Endothelial cell of umbilical vein (primary cell): ENCODE data around the gene RECK. TPM values are rescaled to one million over a fixed set of nuclear protein-coding genes. Genes with fewer than 3 reads are reported as not detected.

Experiments used
- BruUV-seq: library from RNA; stranded (reverse); fragments of 400-500 nt; replicated peaks from 2 replicates; lab custom pipeline; 2021; lab: Mats Ljungman, UMichigan
- CTCF ChIA-PET: fragments of 300-600, 350-600 bp; sonication (Branson Sonifier 250); formaldehyde crosslinking; loops from one replicate; lab custom pipeline; 2021; ENCODE audit warnings: antibody characterized with exemption, inconsistent platforms; lab: Charles Lee
- POLR2A ChIA-PET: fragments of 300-600, 350-600 bp; sonication (Branson Sonifier 250); formaldehyde crosslinking; loops from one replicate; lab custom pipeline; 2021; ENCODE audit warnings: antibody characterized with exemption, inconsistent platforms; lab: Charles Lee
- DNase-seq: peaks from one replicate; pipeline ENCODE4 v3.0.0-alpha.2; 2011; ENCODE audit warnings: low read depth, low spot score
- FAIRE-seq: peaks from 2 replicates; lab custom pipeline; 2011; peaks lifted over from hg19 to GRCh38; lab: Jason Lieb, UNC
- H2AFZ ChIP-seq: 2 replicates; pipeline ENCODE4 v1.6.0; 2012; ENCODE audit warnings: low read depth, low read length, control low read depth, inconsistent platforms
- H3K27ac ChIP-seq: 2 replicates; pipeline ENCODE4 v1.5.1; 2011; ENCODE audit warnings: low read depth, mild to moderate bottlenecking, control low read depth, low read length, moderate library complexity; ENCODE audit not compliant: insufficient read depth
- H3K27me3 ChIP-seq, 2 experiments: 2 replicates each; pipeline versions ENCODE4 v1.6.0 to v1.6.1; 2011; ENCODE audit warnings: low read length in 2 of 2, mixed read lengths in 1 of 2; ENCODE audit not compliant: control insufficient read depth in 2 of 2, insufficient read depth in 2 of 2
- H3K36me3 ChIP-seq, 2 experiments: 2 replicates in 1 of 2; 3 replicates in 1 of 2; pipeline ENCODE4 v1.5.1; 2011; ENCODE audit warnings: low read length in 2 of 2, mild to moderate bottlenecking in 1 of 2, moderate library complexity in 1 of 2; ENCODE audit not compliant: control insufficient read depth in 2 of 2, insufficient read depth in 2 of 2; ENCODE audit errors: extremely low read depth in 1 of 2
- H3K4me1 ChIP-seq: 3 replicates; pipeline ENCODE4 v1.5.1; 2011; ENCODE audit warnings: mild to moderate bottlenecking, low read length; ENCODE audit not compliant: control insufficient read depth, insufficient read depth; ENCODE audit errors: extremely low read depth
- H3K4me2 ChIP-seq: 2 replicates; pipeline ENCODE4 v1.6.1; 2011; ENCODE audit warnings: low read length, control low read depth, mixed read lengths; ENCODE audit not compliant: insufficient read depth
- H3K4me3 ChIP-seq, 3 experiments: fragments of 200-600 bp in 1 of 3; sonication (generic), shearing (Covaris generic) in 1 of 3; replicated peaks in 1 of 3; 2 replicates each; pipeline ENCODE4 v1.5.1; 2011 to 2016; ENCODE audit warnings: control low read depth in 3 of 3, low read length in 3 of 3, mild to moderate bottlenecking in 2 of 3, inconsistent platforms in 1 of 3, low read depth in 1 of 3, moderate library complexity in 1 of 3; ENCODE audit not compliant: insufficient read depth in 1 of 3
- H3K79me2 ChIP-seq: 2 replicates; pipeline ENCODE4 v1.6.0; 2012; ENCODE audit warnings: low read length, inconsistent platforms; ENCODE audit not compliant: control insufficient read depth, insufficient read depth
- H3K9ac ChIP-seq: replicated peaks from 2 replicates; pipeline ENCODE3; 2011; ENCODE audit warnings: low read length, control low read depth; ENCODE audit not compliant: insufficient read depth; ENCODE audit errors: extremely low read depth
- H3K9me1 ChIP-seq: replicated peaks from 3 replicates; pipeline ENCODE4 v1.6.0; 2011; ENCODE audit warnings: mild to moderate bottlenecking, low read length; ENCODE audit not compliant: control insufficient read depth, insufficient read depth; ENCODE audit errors: extremely low read depth
- H3K9me3 ChIP-seq: replicated peaks from 2 replicates; pipeline ENCODE4 v1.5.1; 2012; ENCODE audit warnings: low read length, inconsistent platforms; ENCODE audit not compliant: control insufficient read depth, insufficient read depth
- H4K20me1 ChIP-seq: replicated peaks from 2 replicates; pipeline ENCODE3; 2011; ENCODE audit warnings: mild to moderate bottlenecking, low read length; ENCODE audit not compliant: control insufficient read depth, insufficient read depth; ENCODE audit errors: extremely low read depth
- CTCF ChIP-seq, 2 donors: IDR thresholded peaks; 1 replicate in 1 of 2; 2 replicates in 1 of 2; pipeline ENCODE4 v1.5.1; 2011; ENCODE audit warnings: low read length in 2 of 2, mild to moderate bottlenecking in 2 of 2, moderate library complexity in 2 of 2, control low read depth in 1 of 2, inconsistent platforms in 1 of 2, low read depth in 1 of 2; ENCODE audit not compliant: insufficient read depth in 1 of 2; ENCODE audit errors: extremely low read depth in 1 of 2
- EZH2 ChIP-seq: IDR thresholded peaks from 2 replicates; pipeline ENCODE4 v1.6.1; 2012; ENCODE audit warnings: borderline replicate concordance, low read depth, mild to moderate bottlenecking, moderate library complexity, low read length, inconsistent platforms; ENCODE audit not compliant: severe bottlenecking
- FOS ChIP-seq: IDR thresholded peaks from 2 replicates; pipeline ENCODE4 v1.6.1; 2011; ENCODE audit warnings: mild to moderate bottlenecking, low read length, moderate library complexity, borderline replicate concordance; ENCODE audit not compliant: insufficient read depth
- GATA2 ChIP-seq: IDR thresholded peaks from 2 replicates; pipeline ENCODE4 v1.7.0; 2011; ENCODE audit warnings: low read depth, mild to moderate bottlenecking, moderate library complexity, mixed read lengths, low read length; ENCODE audit not compliant: insufficient read length, insufficient read depth
- JUN ChIP-seq: IDR thresholded peaks from 2 replicates; pipeline ENCODE4 v1.6.1; 2011; ENCODE audit warnings: borderline replicate concordance, low read depth; ENCODE audit not compliant: insufficient read length, insufficient read depth
- MAX ChIP-seq: IDR thresholded peaks from 2 replicates; pipeline ENCODE4 v1.6.1; 2011; ENCODE audit not compliant: insufficient read depth, insufficient read length
- MYC ChIP-seq: IDR thresholded peaks from one replicate; pipeline ENCODE4 v1.6.1; 2011; ENCODE audit warnings: mild to moderate bottlenecking, low read depth, low read length
- POLR2A ChIP-seq: IDR thresholded peaks from 2 replicates; pipeline ENCODE4 v1.6.1; 2012; ENCODE audit warnings: low read depth, mild to moderate bottlenecking, control low read depth, low read length
- POLR2AphosphoS5 ChIP-seq: IDR thresholded peaks from 2 replicates; pipeline ENCODE4 v1.6.1; 2012; ENCODE audit warnings: low read depth, mild to moderate bottlenecking, control low read depth, low read length, moderate library complexity; ENCODE audit not compliant: insufficient read depth
- dilution Hi-C: fragments of 300-500 bp; cut with MboI; formaldehyde crosslinking; loops from one replicate; pipeline ENCODE4 v1.15.0; 2019; ENCODE audit warnings: low sequenced_read_pairs; ENCODE audit not compliant: extremely low pct_ligation_motif_present
- intact Hi-C: fragments of 100-400 bp; cut with micrococcal nuclease; formaldehyde crosslinking; loops from one replicate; pipeline ENCODE4 v1.10.0; 2022
- polyA plus RNA-seq, 4 experiments: library from polyadenylated mRNA; depleted of rRNA in 3 of 4; stranded (reverse) in 3 of 4; unstranded in 1 of 4; fragments of >200 nt; gene quantifications; 2 replicates each; pipeline versions ENCODE4 v1.2.1 to v1.2.3, GENCODE V29; 2011 to 2012; ENCODE audit warnings: missing spikeins in 1 of 4
- total RNA-seq: library from RNA; stranded (reverse); gene quantifications from 2 replicates; pipeline ENCODE4 v1.2.3, GENCODE V29; 2021

The RECK gene
- total and polyA plus RNA-seq, 2 donors (not counting 3 experiments of a cell fraction or from before 2014, with no cell fraction given) = 12.0 to 14.1 TPM

GRCh38 chr9:36125062-36125855 lies 88.5 kb downstream of the RECK start:
- dilution Hi-C loops (no loop called here), intact Hi-C loops (no loop called here)
- ChIA-PET POLR2A (no interaction called here), CTCF (interaction anchor here (0.8 to 3.3 kb wide), 2 partner anchors 11 to 41 kb away, joined by 3 to 14 read pairs; no protein-coding TSS in a partner anchor)
- Histone ChIP-seq H3K27me3 (no peaks in the 10 kb centered on the region), H3K4me2 (no peak overlapping the region), H4K20me1 (no peaks in the 10 kb centered on the region), H3K27ac (no peak overlapping the region), H3K4me3 (no peak overlapping the region), H3K9me3 (no peaks in the 10 kb centered on the region), H2AFZ (no peak overlapping the region), H3K9me1 (no peaks in the 10 kb centered on the region), H3K9ac (no peak overlapping the region), H3K36me3 (no peaks in the 10 kb centered on the region), H3K79me2 (no peaks in the 10 kb centered on the region), H3K4me1 (no peaks in the 10 kb centered on the region)
- no peak for TF ChIP-seq CTCF (IDR thresholded peaks at IDR 0.05; ENCODE audit: extremely low read depth in 1 of 2, insufficient read depth in 1 of 2, low read depth in 1 of 2, low read length in 2 of 2)
- TF ChIP-seq JUN = no peak
- TF ChIP-seq POLR2AphosphoS5 = no peak
- no peak for TF ChIP-seq MAX
- no peak for TF ChIP-seq FOS
- no peak for TF ChIP-seq GATA2
- no peak for TF ChIP-seq EZH2
- no peak for TF ChIP-seq POLR2A
- no peak for TF ChIP-seq MYC
- FAIRE-seq (no peak), DNase-seq (no peak)
- no TSS peak for BruUV-seq
